ENCODE measurements around the gene ATP6AP1. TPM values are rescaled to one million over a fixed set of nuclear protein-coding genes. Genes with fewer than 3 reads are reported as not detected.

ATP6AP1 gene
- total RNA-seq, 1 donor, result 61.9 TPM

GRCh38 chrX:154434394-154435168, 6.1 kb downstream of the ATP6AP1 start:
- DNase-seq (ENCODE audit: insufficient read length, low spot score, missing footprints), result peak; percentile 87
- H3K9me3 ChIP-seq (ENCODE audit: low read depth, low read length), result no peaks in the 10 kb centered on the region
- peaks cover 42% of the 10 kb centered on the region for H3K79me2 ChIP-seq (ENCODE audit: insufficient read depth, low read length)
- H3K4me2 ChIP-seq (ENCODE audit: insufficient read depth, low read length), result no peak overlapping the region
- H4K20me1 ChIP-seq (ENCODE audit: insufficient read depth, low read length), result peaks cover 28% of the 10 kb centered on the region
- no peak overlapping the region for H2AFZ ChIP-seq (ENCODE audit: low read length)
- H3K27me3 ChIP-seq (ENCODE audit: insufficient read depth, low read length), result no peaks in the 10 kb centered on the region
- H3K4me1 ChIP-seq (ENCODE audit: insufficient read depth, low read length), result peaks cover 11% of the 10 kb centered on the region
- H3K4me3 ChIP-seq (ENCODE audit: insufficient read depth, low read length), result no peak overlapping the region
- H3K27ac ChIP-seq (ENCODE audit: low read depth, low read length), result no peak overlapping the region
- TF ChIP-seq CTCF (IDR thresholded peaks at IDR 0.05; ENCODE audit: extremely low read depth, low read depth, low read length), result no peak
- peaks cover 14% of the 10 kb centered on the region for H3K36me3 ChIP-seq (ENCODE audit: insufficient read depth, low read length)

- no peak overlapping the region for H3K4me2 ChIP-seq (ENCODE audit: insufficient read depth, low read length)
- H2AFZ ChIP-seq (ENCODE audit: low read length), result no peak overlapping the region
- TF ChIP-seq CTCF (IDR thresholded peaks at IDR 0.05; ENCODE audit: extremely low read depth, low read depth, low read length), result no peak
- no peaks in the 10 kb centered on the region for H3K27me3 ChIP-seq (ENCODE audit: insufficient read depth, low read length)
- no peaks in the 10 kb centered on the region for H3K9me3 ChIP-seq (ENCODE audit: low read depth, low read length)
- H3K4me3 ChIP-seq (ENCODE audit: insufficient read depth, low read length), result no peak overlapping the region
- peaks cover 45% of the 10 kb centered on the region for H3K79me2 ChIP-seq (ENCODE audit: insufficient read depth, low read length)
- no peak overlapping the region for H3K27ac ChIP-seq (ENCODE audit: low read depth, low read length)
- no peak for DNase-seq (ENCODE audit: insufficient read length, low spot score, missing footprints)
- peaks cover 9% of the 10 kb centered on the region for H3K4me1 ChIP-seq (ENCODE audit: insufficient read depth, low read length)
- H3K36me3 ChIP-seq (ENCODE audit: insufficient read depth, low read length), result peaks cover 16% of the 10 kb centered on the region
- H4K20me1 ChIP-seq (ENCODE audit: insufficient read depth, low read length), result peaks cover 34% of the 10 kb centered on the region
These were observed 6.8 kb downstream of the ATP6AP1 start for GRCh38 chrX:154435171-154435733.

GRCh38 chrX:154436374-154436982, 8.0 kb downstream of the ATP6AP1 start:
- no peak overlapping the region for H2AFZ ChIP-seq (ENCODE audit: low read length)
- peak overlapping the region; percentile 68 for H3K4me2 ChIP-seq (ENCODE audit: insufficient read depth, low read length)
- no peaks in the 10 kb centered on the region for H3K27me3 ChIP-seq (ENCODE audit: insufficient read depth, low read length)
- peak; percentile 94 for DNase-seq (ENCODE audit: insufficient read length, low spot score, missing footprints)
- H3K4me1 ChIP-seq (ENCODE audit: insufficient read depth, low read length), result peaks cover 9% of the 10 kb centered on the region
- peaks cover 33% of the 10 kb centered on the region for H4K20me1 ChIP-seq (ENCODE audit: insufficient read depth, low read length)
- no peaks in the 10 kb centered on the region for H3K9me3 ChIP-seq (ENCODE audit: low read depth, low read length)
- peak overlapping the region; percentile 76 for H3K4me3 ChIP-seq (ENCODE audit: insufficient read depth, low read length)
- peaks cover 42% of the 10 kb centered on the region for H3K79me2 ChIP-seq (ENCODE audit: insufficient read depth, low read length)
- no peak overlapping the region for H3K27ac ChIP-seq (ENCODE audit: low read depth, low read length)
- H3K36me3 ChIP-seq (ENCODE audit: insufficient read depth, low read length), result peaks cover 25% of the 10 kb centered on the region
- TF ChIP-seq CTCF (IDR thresholded peaks at IDR 0.05; ENCODE audit: extremely low read depth, low read depth, low read length), result no peak
